RWPE1 (cell line): ENCODE measurements around the gene LIN9.

Experiments used
- CTCF ChIA-PET: fragments of 350-600 bp; sonication (Branson Sonifier 250); formaldehyde crosslinking; extraction: SDS; loops from one replicate; lab custom pipeline; 2021; lab: Yijun Ruan, JAX
- POLR2A ChIA-PET: fragments of 400-600 bp; formaldehyde crosslinking; extraction: SDS; loops from one replicate; lab custom pipeline; 2020; ENCODE audit warnings: antibody characterized with exemption; ENCODE audit not compliant: low non-redundant PET; lab: Yijun Ruan, JAX
- DNase-seq: peaks from one replicate; pipeline ENCODE4 v3.0.0; 2012; ENCODE audit warnings: low spot score
- H3K27ac ChIP-seq: fragments of 450-650 bp; 2 replicates; pipeline ENCODE4 v1.5.1; 2017
- TF ChIP-seq, protein P1 (sequence below): fragments of 450-650 bp; conservative IDR thresholded peaks from 2 replicates; pipeline ENCODE4 v1.5.1; 2017; ENCODE audit warnings: low read depth, mild to moderate bottlenecking

LIN9 gene

DNA sequence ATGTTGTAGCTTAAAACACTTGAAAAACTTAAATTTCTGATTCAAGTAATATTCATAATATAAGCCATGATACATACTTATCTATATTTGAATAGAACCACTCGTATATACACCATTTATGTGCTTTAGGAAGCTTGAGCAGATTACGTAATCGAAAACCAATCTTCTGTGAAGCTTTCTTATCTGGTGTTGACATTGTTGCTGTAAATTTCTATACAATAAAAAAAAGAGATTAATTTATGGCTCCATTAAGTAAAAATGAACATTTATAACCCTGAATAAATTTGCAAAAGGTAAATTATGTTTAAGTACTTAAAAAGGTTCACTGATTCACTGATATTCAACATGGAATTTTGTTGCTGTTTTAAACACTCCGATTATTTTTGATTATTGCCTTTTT lies 21.4 kb downstream of the LIN9 start:
- H3K27ac ChIP-seq = no peak overlapping the region
- DNase-seq = no peak
- TF ChIP-seq, protein P1, sequence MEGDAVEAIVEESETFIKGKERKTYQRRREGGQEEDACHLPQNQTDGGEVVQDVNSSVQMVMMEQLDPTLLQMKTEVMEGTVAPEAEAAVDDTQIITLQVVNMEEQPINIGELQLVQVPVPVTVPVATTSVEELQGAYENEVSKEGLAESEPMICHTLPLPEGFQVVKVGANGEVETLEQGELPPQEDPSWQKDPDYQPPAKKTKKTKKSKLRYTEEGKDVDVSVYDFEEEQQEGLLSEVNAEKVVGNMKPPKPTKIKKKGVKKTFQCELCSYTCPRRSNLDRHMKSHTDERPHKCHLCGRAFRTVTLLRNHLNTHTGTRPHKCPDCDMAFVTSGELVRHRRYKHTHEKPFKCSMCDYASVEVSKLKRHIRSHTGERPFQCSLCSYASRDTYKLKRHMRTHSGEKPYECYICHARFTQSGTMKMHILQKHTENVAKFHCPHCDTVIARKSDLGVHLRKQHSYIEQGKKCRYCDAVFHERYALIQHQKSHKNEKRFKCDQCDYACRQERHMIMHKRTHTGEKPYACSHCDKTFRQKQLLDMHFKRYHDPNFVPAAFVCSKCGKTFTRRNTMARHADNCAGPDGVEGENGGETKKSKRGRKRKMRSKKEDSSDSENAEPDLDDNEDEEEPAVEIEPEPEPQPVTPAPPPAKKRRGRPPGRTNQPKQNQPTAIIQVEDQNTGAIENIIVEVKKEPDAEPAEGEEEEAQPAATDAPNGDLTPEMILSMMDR = no peak
- CTCF ChIA-PET = interaction anchor here (0.7 to 0.8 kb wide), 2 partner anchors 9 to 18 kb away, joined by 3 to 4 read pairs; no protein-coding TSS in a partner anchor
- POLR2A ChIA-PET = no interaction called here

DNA sequence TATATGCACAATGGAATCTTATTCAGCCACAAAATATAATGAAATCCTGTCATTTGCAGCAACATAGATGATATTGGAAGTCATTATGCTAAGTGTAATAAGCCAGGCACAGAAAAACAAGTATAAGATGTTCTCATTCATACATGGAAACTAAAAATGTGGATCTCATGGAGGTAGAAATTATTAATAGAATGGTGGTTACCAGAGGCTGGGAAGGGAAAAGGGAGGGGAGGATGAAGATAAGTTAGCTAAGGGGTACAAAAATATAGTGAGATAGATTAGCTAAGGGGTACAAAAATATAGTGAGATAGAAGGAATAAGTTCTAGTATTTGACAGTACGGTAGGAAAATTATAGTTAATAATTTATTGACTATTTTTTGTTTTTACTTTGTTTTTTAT lies 27.9 kb downstream of the LIN9 start:
- TF ChIP-seq, protein P1 = no peak
- no peak for DNase-seq
- no peak overlapping the region for H3K27ac ChIP-seq
- CTCF ChIA-PET = interaction anchor here (0.8 to 0.9 kb wide), 2 partner anchors 39 to 111 kb away, joined by 3 to 4 read pairs; no protein-coding TSS in a partner anchor
- POLR2A ChIA-PET = no interaction called here

DNA sequence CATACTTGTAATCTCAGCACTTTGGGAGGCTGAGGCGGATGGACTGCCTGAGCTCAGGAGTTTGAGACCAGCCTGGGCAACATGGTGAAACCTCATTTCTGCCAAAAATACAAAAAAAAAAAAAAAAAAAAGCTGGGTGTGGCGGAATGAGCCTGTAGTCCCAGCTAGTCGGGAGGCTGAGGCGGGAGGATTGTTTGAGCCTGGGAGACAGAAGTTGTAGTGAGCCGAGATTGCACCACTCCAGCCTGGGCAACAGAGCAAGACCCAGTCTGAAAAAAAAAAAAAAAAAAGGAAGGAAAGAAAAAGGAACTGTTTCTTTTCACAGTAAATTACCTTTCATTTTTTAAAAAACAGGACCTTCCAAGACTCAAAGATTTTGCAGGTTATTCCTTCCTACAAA lies 29.5 kb downstream of the LIN9 start:
- TF ChIP-seq, protein P1 = no peak
- CTCF ChIA-PET = interaction anchor here (0.7 kb wide), 2 partner anchors 8 to 133 kb away, joined by 4 to 5 read pairs; no protein-coding TSS in a partner anchor
- DNase-seq = no peak
- H3K27ac ChIP-seq = no peak overlapping the region
- POLR2A ChIA-PET = no interaction called here

DNA sequence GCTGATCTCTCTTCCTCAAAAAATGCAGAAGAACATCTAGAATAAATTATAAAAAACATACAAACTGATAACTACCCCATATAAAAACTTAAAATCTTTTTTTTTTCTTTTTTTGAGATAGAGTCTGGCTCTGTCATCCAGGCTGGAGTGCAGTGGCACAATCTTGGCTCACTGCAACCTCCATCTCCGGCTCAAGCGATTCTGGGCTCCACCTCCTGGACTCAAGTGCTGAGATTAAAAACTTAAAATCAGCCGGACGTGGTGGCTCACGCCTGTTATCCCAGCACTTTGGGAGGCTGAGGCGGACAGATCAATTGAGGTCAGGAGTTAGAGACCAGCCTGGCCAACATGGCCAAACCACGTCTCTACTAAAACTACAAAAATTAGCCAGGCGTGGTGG lies 31.1 kb downstream of the LIN9 start:
- no peak overlapping the region for H3K27ac ChIP-seq
- TF ChIP-seq, protein P1 = no peak
- ChIA-PET POLR2A (no interaction called here), CTCF (no interaction called here)
- no peak for DNase-seq

DNA sequence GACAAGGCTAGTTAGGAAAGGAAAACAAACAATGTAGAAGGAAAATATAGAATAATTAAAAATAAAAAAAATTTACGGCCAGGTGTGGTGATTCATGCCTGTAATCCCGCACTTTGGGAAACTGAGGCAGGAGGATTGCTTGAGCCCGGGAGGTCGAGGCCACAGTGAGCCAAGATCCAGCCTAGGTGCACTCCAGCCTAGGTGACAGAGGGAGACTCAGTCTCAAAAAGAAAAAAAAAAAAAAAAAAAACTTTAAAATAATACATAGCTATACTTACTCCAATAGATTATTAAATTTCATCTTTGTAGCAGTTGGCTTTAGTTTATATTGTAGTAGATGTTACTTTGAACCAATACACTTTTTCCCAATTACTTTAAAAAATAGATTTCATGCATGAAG lies 32.0 kb downstream of the LIN9 start:
- ChIA-PET CTCF (no interaction called here), POLR2A (no interaction called here)
- no peak for DNase-seq
- no peak overlapping the region for H3K27ac ChIP-seq
- TF ChIP-seq, protein P1 = no peak

DNA sequence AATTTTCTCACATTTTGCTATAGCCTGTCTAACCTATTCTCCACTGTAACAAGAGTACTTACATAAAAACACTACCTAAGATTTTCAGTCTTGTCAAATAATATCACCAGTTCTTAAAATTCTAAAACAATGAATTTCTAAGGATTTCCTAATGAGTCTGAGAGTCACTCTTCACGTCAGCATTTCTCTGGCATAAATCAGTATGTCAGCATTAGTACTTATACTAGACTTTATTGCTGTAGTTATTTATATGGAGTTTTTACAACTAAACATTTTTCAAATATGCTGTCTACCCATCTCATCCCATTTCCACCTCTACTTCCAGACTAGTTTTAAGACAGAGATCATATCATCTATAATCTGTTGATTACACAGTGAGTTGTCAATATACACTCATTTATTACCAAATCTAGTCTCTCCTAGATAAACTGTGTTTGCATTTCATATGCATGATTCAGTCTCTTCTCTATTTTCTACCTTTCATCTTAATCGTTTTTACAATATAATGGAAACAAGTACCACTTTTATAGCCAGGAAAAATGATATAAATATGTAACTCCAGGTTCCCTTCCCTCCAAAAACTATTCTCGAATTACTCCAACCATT lies 32.8 kb downstream of the LIN9 start:
- TF ChIP-seq, protein P1 = no peak
- no peak for DNase-seq
- ChIA-PET POLR2A (no interaction called here), CTCF (interaction anchor here (0.9 kb wide), 1 partner anchor 57 kb away, joined by 3 read pairs; no protein-coding TSS in a partner anchor)
- no peak overlapping the region for H3K27ac ChIP-seq
